Activated CD4-positive, alpha-beta memory T cell treated with anti-CD3 and anti-CD28 coated beads, Interleukin-2, amount 10 ng/mL, durations not matched to agents 7 days and 5 days (primary cell): ENCODE results near the gene MAGEA6. TPM values are rescaled to one million over a fixed set of nuclear protein-coding genes. Genes with fewer than 3 reads are reported as not detected.

ENCODE experiments used
- total RNA-seq, 2 experiments: library from RNA; stranded (reverse); gene quantifications; one replicate each; pipeline ENCODE4 v1.2.3, GENCODE V29; 2021

The MAGEA6 gene
- total RNA-seq, 2 experiments from 2014 or later, result not detected

Other genes with a start within 250 kb of the MAGEA6 start
- not detected for gene GABRQ, start 131.8 kb downstream of the MAGEA6 start, total RNA-seq
- not detected for gene MAGEA3, start 70.9 kb downstream of the MAGEA6 start, total RNA-seq
- gene CSAG2, start 60.4 kb downstream of the MAGEA6 start, total RNA-seq, result 1 to 10 TPM; 1.3 TPM
- gene MAGEA2B, start 55.1 kb downstream of the MAGEA6 start, total RNA-seq, result not detected
- not detected for gene CSAG1, start 36.0 kb downstream of the MAGEA6 start, total RNA-seq
- gene MAGEA12, start 35.9 kb downstream of the MAGEA6 start, total RNA-seq, result not detected
- gene MAGEA2, start 15.8 kb downstream of the MAGEA6 start, total RNA-seq, result not detected
- under 1 TPM in 1 of 2 experiments, not detected in 1; 0.63 TPM for gene CSAG3, start 10.5 kb downstream of the MAGEA6 start, total RNA-seq
- 1 to 10 TPM; 7.7 TPM for gene CETN2, start 61.1 kb upstream of the MAGEA6 start, total RNA-seq
- gene NSDHL, start 61.4 kb upstream of the MAGEA6 start, total RNA-seq, result 10 to 100 TPM; 17.0 to 18.6 TPM
- gene ZNF185, start 128.4 kb upstream of the MAGEA6 start, total RNA-seq, result under 1 TPM; 0.75 to 0.88 TPM
- gene PNMA5, start 224.4 kb upstream of the MAGEA6 start, total RNA-seq, result under 1 TPM; 0.23 to 0.33 TPM